HG03139 (cell line): ENCODE measurements around the gene DOK5.

ENCODE experiments used
- ATAC-seq: cut with Tn5 transposase; IDR thresholded peaks from one replicate; pipeline ENCODE4 v1.9.1; 2021; ENCODE audit not compliant: unreplicated experiment

The DOK5 gene

GRCh38 chr20:54642864-54643667 lies 167.7 kb downstream of the DOK5 start:
- no peak for ATAC-seq

DNA sequence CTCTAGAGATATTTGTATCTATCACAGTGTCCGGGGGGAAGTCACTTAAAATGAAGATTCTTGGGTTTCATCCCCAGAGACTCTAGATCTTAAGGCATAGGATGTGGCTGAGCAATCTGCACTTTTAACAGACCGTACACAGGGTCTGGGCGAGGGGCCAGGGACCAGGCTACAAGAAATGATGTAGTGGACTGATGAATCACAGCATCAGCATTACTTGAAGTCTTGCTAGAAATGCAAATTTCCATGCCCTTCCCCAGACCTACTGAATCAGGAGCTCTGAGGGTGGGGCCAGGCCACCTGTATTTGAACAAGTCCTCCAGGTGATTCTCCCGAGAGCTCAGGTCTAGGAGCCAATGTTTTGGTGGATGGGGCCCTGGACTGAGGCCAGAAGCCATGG lies 168.4 kb downstream of the DOK5 start:
- no peak for ATAC-seq

GRCh38 chr20:54645445-54646155 lies 170.2 kb downstream of the DOK5 start:
- no peak for ATAC-seq

DNA sequence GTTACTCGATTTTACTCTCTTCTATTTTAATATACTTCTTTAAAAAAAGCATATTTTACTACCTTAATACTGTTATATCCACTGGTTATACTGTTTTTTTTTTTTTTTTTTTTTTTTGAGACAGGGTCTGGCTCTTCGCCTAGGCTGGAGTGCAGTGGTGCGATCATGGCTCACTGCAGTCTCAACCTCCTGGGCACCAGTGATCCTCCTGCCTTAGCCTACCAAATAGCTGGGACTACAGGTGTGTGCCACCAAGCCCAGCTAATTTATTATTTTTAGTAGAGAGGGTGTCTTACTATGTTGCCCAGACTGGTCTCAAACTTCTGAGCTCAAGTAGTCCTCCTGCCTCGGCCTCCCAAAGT lies 170.7 kb downstream of the DOK5 start:
- ATAC-seq, result no peak

GRCh38 chr20:54648421-54649142 lies 173.2 kb downstream of the DOK5 start:
- no peak for ATAC-seq

DNA sequence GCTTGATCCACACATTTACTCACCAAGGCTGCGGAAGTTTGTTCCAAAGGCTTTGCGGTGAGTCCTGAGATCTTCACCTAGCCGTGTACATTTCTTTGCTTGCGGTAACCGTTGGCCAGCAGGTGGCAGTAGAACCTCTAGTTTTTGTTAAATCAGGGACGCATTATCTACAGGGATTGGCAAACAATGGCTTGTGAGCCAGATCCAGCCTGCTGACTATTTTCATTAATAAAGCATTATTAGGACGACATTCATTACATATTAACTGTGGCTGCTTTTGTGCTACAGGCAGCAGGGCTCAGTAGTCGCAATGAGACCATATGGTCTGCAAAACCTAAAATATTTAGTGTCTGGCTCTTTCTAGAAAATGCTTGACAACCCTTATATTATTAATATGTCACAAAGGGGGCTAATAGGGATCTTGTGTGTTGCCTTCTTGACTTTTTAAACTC lies 174.1 kb downstream of the DOK5 start:
- ATAC-seq, result no peak

- no peak for ATAC-seq
Observed at GRCh38 chr20:54650052-54650719, 174.8 kb downstream of the DOK5 start.

GRCh38 chr20:54651252-54651651 lies 175.9 kb downstream of the DOK5 start:
- ATAC-seq, result no peak

GRCh38 chr20:54654450-54654849 lies 179.1 kb downstream of the DOK5 start:
- no peak for ATAC-seq

GRCh38 chr20:54657268-54657826 lies 182.0 kb downstream of the DOK5 start:
- no peak for ATAC-seq

DNA sequence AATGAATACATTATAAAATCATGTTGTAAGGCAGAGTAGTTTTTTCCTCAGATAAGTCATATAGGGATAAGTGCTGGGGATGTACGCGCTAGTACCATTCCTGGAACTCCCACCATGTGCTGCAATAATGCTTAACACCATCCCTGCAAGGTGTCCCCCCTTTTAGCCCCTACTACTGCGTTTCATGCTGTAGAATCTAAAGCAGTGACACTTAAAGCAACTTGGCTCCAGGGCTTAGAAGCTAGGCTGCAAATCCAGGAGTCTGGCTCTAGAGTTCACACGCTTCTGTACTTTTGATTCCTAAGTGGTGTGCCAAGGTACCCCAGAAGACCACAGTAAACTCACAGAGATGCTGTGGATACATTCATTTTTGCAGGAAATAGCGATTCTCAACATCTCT lies 183.1 kb downstream of the DOK5 start:
- ATAC-seq, result no peak

- no peak for ATAC-seq
Observed at GRCh38 chr20:54661265-54661664, 185.9 kb downstream of the DOK5 start.

DNA sequence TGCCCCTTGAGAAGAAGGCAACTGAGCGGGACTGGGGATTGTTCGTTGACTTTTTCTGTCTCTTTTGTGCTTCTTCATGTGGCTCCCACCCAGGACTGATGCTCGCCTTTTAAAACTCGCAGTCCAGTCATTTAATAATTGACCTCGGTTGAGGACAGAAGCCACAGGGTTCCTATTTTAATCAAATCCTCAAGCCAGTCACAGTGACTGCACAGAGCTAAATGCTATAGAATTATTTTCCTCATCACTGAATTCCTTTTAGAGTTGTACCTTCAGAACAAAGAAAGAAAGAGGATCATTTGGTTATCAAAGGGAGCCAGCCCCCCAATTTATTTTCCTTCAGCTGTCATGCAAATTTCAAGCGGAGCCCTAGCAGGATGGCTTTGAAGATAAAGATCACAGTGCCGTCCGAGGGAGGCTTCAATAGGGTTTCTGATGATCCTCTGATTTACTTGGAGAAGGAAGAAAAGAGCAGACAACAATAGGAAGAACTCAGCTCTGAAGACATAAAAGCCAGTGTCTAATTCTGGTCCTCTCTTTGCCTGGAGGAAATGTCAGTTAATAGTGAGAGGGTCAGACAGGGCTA lies 186.6 kb downstream of the DOK5 start:
- ATAC-seq, result no peak

DNA sequence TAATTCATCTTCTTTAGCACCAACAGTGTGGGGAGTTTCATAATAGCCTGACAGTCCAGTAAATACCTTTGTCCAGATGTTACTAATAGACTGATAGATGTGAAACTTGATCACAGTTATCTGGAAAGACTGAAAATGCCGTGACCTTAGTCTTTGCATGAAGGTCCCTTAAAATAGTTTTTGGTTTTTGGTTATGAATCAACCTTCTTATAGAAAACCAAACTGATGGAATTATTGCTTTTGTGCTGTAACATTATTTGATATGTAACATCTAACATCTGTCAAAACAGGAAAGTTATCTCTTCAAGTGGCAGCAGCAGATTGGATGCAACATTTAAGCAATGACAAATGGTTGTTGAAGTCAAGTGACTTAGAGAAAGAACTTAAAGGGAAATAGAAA lies 190.4 kb downstream of the DOK5 start:
- ATAC-seq, result no peak

DNA sequence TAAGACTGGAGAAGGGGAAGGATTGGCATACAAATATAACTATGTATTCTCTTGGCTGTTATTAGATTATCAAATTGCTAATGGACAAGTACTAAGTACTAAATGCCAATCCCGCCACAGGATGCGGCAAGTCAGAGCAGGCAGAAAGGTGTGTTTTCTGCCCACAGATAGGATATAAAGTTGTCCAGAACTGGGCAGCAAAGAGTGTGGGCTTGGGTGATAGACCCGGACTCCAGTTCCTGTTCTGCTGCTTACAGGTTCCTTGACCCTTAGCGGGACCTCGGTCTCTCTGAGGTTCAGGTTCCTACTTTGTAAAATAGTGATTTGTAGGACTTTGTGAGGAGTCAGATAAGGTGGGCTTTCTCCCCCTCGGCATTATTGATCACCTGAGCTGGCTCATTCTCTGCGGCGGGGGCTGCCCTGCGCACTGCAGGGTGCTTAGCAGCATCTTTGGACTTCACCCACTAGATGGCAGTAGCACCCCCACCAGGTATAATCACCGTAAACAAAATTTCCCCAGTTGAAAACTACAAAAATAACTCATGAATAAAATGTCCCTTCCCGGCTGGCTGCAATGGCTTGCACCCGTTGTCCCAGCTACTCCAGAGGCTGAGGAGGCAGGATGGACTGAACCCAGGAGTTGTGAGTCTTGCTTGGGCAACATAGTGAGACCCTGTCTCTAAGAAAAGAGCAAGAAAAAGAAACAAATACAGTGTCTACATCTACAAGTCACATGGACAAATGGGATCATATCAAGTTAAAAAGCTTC lies 193.1 kb downstream of the DOK5 start:
- no peak for ATAC-seq

DNA sequence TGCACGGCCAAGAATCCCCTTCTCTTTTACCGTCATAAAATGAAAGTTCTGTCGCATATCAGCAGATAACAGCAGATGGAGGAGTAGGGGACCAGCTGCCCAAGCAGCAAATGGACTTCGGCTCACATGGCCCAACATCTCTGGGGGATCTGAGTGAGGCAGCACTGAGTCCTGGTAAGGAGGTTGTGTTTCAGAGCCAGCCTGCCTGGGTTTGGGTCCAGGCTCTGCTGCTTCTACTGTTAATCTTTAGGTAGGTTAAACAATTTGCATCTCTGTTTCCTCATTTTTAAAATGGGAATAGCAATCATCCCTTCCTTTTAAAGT lies 193.6 kb downstream of the DOK5 start:
- ATAC-seq, result no peak

DNA sequence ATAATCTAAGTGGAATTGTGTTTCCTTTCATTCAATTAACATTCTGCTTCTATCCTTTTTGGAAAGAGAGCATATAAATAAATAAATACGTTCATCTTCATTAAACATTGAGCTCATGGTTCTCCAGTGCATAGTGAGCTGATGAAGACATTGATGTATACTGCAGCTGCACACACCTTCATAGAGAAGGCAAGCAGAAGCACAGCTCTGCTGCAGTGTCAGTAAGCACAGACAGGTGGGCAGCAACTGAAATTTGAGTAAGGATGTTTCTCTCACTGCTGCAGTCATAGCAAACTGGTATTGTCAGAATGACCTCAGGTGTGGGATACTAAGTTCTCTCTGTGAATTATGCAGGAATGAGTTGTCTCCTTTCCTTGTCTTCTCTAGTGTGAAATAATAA lies 202.9 kb downstream of the DOK5 start:
- no peak for ATAC-seq

- ATAC-seq, result no peak
Observed at GRCh38 chr20:54680439-54680838, 205.0 kb downstream of the DOK5 start.

DNA sequence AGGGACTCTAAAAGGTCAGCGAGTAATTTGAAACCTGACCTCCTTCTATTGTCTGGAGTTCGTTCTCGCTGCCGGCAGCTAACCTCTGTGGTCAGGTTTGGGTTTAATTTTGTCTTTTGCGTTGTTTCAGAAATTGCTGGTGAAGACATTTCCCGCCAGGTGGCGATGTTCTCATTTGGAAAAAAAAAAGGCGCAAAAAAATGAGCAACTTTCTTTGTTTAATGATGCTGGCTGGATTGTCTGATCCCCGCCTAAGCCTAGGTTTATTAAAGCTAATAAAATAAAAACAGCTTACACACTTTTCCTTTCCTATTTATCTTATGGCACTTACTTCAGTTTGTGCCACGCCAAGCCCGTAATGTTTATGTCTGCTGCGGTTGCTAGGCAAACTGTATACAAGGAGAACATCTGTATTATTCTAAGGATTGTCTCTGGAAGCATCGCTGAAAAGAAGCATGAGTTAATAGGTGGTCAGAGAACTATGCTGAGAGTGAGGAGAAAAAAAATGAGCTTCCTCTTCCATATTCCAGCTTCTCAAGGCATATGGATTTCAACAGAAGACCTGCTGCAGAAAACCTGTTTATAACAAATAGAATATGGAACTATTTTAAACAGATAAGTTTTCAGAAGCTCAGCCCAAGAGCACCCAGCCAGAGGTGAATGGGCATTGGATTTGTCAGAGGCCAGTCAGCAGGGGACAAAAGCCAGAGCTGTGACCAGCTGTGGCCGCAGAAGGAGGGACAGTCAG lies 205.7 kb downstream of the DOK5 start:
- no peak for ATAC-seq
